NT2/D1 (cell line): ENCODE measurements around the gene PSMD5.

Experiments
- SUZ12 ChIP-seq: IDR thresholded peaks from 2 replicates; pipeline ENCODE4 v1.6.1; 2011; ENCODE audit not compliant: insufficient read length, insufficient read depth; ENCODE audit errors: extremely low read depth
- YY1 ChIP-seq: IDR thresholded peaks from 2 replicates; pipeline ENCODE4 v1.6.1; 2011; ENCODE audit not compliant: insufficient read length, insufficient read depth
- ZNF274 ChIP-seq: IDR thresholded peaks from 2 replicates; pipeline ENCODE4 v1.6.1; 2011; ENCODE audit warnings: mild to moderate bottlenecking, low read depth, low read length

- TF ChIP-seq YY1 (no peak), SUZ12 (no peak), ZNF274 (no peak)
Measured at GRCh38 chr9:120791161-120791560, 51.6 kb downstream of the PSMD5 start.
